Activated T-cell treated with anti-CD3 and anti-CD28 coated beads, Interleukin-2, amount 50 U/mL, for 24 hours (primary cell): ENCODE results near the gene NCK1.
A peak's percentile ranks its signal among the peaks of the same experiment; 100 is the strongest.

ENCODE experiments used
- DNase-seq: peaks from one replicate; pipeline ENCODE4 v3.0.0-alpha.2; 2020
- H3K27ac Mint-ChIP-seq: 2 replicates; pipeline ENCODE4 v1.8.0; 2020; ENCODE audit warnings: mild to moderate bottlenecking, mixed read lengths
- H3K27me3 Mint-ChIP-seq: 2 replicates; pipeline ENCODE4 v1.8.0; 2020; ENCODE audit warnings: mixed read lengths
- H3K36me3 Mint-ChIP-seq: 2 replicates; pipeline ENCODE4 v1.8.0; 2020; ENCODE audit warnings: low read depth, mixed read lengths
- H3K4me1 Mint-ChIP-seq: 2 replicates; pipeline ENCODE4 v1.8.0; 2020; ENCODE audit warnings: low read depth, mixed read lengths
- H3K4me3 Mint-ChIP-seq: 2 replicates; pipeline ENCODE4 v1.8.0; 2020; ENCODE audit warnings: mild to moderate bottlenecking, moderate library complexity, mixed read lengths
- H3K9me3 Mint-ChIP-seq: 2 replicates; pipeline ENCODE4 v1.8.0; 2020; ENCODE audit warnings: mixed read lengths

The NCK1 gene

DNA sequence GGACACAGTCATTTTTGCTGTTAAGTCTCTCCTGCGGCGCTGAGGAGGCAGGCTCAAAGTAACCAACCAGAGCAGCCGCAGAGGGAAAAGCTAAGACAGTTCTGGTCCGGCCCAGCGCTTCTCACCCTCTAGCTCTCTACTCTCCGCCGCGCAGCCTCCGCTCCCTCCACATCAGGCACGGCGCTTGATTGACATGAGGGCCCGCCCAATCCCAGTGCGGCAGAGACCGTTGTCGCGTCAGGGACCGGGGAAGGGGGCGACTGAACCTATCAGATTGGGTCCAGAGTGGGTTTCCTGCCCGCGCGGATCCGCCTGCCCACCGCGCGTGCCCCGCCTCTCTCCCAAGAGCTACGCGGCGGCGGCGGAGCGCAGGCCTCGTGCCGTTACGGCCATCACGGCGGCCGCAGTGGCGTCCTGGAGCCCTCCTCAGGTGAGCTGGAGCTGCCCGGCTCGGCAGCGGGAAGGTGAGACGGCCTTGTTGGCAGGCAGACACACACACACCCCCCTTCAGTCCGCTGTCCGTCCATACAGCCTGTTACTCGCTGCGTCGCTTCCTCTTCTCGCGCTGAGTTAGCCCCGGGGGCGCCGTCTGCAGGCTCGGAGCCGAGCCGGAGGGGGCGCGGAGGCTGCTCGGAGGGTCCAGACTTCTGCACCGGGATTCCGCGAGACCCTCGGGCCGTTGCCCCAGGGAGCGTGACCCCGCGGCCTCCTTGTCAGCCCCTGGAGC, at the start of gene NCK1:
TSS of gene NCK1 (plus strand) at position 319 of the 727 bp plus-strand sequence. CDS start 65,794 bp downstream, outside the sequence.
- Mint-ChIP-seq H3K9me3 (peaks cover 2% of the 10 kb centered on the region), H3K4me3 (peak within 1 kb of the TSS; percentile 86), H3K36me3 (peaks cover 54% of the 10 kb centered on the region), H3K27ac (peak within 1 kb of the TSS; percentile 95), H3K4me1 (peaks cover 53% of the 10 kb centered on the region), H3K27me3 (no peaks in the 10 kb centered on the region)
- peak; percentile 98 for DNase-seq

DNA sequence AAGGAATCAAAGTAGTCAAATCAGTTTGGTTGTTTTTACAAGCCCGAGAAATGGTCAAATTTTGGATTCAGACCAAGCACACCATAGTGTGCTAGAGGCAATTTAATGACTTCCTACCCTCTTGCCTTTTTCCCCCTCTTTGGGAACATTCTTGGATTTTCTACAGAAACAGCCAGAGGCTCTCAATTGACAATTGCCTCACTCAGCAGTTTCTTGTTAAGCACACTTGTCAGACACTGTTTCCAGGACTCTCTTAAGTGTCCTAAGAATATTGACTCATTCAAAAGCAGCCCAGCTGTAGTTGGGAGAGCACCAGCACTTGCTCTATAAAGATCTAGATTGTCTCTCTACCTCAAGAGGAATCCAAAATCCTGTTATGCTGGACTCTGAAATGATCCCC, 44.6 kb upstream of the NCK1 start:
- Mint-ChIP-seq H3K4me1 (peaks cover 23% of the 10 kb centered on the region), H3K36me3 (no peaks in the 10 kb centered on the region)

DNA sequence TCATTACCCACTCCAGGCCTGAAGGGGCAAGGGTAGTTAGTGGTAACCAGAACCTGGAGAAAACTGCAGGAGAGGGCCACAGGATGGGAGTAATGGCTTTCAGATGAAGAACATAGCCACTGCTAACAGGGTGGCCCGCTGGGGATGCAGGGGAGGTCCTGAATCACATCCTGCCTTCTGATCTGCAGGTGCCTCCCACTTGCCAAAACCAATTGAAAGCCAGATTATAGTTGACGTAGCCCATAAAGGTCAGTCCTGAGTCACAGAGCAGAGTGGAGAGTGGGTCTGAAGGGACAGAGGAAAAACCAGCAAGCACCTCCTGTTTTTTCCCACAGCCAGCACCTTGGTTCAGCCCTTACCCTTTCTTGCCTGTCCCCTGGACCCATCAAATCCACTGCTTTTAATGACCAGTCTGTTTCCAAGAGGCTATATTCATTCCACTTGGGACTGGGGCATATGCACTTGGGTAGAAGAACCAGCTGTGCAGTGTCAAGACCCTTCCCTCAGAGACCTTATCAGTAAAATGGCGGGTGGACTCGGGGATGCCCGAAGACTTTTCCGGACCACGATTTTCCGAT, 43.7 kb upstream of the NCK1 start:
- H3K36me3 Mint-ChIP-seq = no peaks in the 10 kb centered on the region
- H3K27me3 Mint-ChIP-seq = peaks cover 55% of the 10 kb centered on the region
- no peaks in the 10 kb centered on the region for H3K9me3 Mint-ChIP-seq
- DNase-seq = peak; percentile 48
- H3K27ac Mint-ChIP-seq = peak overlapping the region; percentile 83
- peak overlapping the region; percentile 82 for H3K4me3 Mint-ChIP-seq
- H3K4me1 Mint-ChIP-seq = peaks cover 23% of the 10 kb centered on the region

More for the DNA sequence above, 44.6 kb upstream of the NCK1 start:
- no peak for DNase-seq
- Mint-ChIP-seq H3K27me3 (peaks cover 48% of the 10 kb centered on the region), H3K9me3 (no peaks in the 10 kb centered on the region), H3K4me3 (no peak overlapping the region), H3K27ac (no peak overlapping the region)

DNA sequence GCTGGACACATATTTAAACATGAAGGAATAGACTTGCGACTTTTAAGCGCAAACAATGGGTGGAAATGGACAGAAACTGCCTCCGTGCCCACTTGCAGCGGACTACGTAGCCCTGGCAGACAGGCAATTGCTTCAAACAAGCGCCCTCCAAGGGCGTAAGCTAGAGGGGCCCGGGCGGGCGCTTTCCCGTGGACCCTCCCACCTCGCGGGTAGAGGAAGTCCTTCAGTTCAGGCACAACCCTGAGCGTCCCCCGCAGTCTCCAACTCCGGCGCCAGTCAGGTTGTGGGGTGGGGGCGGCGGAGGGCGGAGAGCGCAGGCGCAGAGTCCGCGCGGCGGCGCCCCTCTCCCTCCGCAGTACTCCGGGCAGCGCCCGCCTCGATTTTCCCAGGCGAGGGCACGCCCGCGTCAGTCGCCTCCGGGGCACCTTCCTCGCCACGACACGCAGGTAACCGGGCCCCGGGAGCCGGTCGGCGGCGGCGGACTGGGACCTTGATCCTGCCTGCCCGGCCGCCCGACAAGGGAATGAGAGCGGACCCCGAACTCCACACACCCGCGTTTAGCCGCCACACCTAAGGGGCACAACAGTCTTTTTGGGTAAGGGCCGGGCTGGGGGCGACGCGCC, 43.1 kb upstream of the NCK1 start, which contains the start of gene SLC35G2:
TSS of gene SLC35G2 (plus strand) at position 358 of the 623 bp plus-strand sequence. CDS start 35,335 bp downstream, outside the sequence.
- H3K4me1 Mint-ChIP-seq = peaks cover 23% of the 10 kb centered on the region

DNA sequence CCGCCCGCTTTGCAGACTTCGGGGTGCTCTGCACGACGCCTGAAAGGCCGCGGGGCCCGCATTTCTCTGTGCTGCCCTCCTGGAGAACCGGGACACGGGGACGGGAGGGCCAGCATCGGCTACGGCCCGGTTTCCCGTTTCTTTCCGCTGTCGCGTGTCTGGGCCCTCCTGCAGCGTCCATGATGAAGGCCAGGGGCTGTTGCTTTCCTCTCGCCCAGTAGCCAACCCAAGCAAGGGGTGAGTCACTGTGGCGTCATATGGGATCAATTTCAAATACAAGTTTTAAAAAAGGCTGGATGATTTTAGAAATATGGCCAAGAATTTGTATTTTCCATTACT, 42.6 kb upstream of the NCK1 start:
- DNase-seq = peak; percentile 53
- H3K4me1 Mint-ChIP-seq = peaks cover 23% of the 10 kb centered on the region
- peaks cover 7% of the 10 kb centered on the region for H3K9me3 Mint-ChIP-seq
- peaks cover 60% of the 10 kb centered on the region for H3K27me3 Mint-ChIP-seq
- H3K36me3 Mint-ChIP-seq = no peaks in the 10 kb centered on the region
- H3K4me3 Mint-ChIP-seq = peak overlapping the region; percentile 82
- peak overlapping the region; percentile 79 for H3K27ac Mint-ChIP-seq

More for the DNA sequence above, 43.1 kb upstream of the NCK1 start, which contains the start of gene SLC35G2:
- Mint-ChIP-seq H3K4me3 (peak within 1 kb of the TSS; percentile 82), H3K27ac (peak within 1 kb of the TSS; percentile 83), H3K9me3 (peaks cover 2% of the 10 kb centered on the region), H3K36me3 (no peaks in the 10 kb centered on the region), H3K27me3 (peaks cover 57% of the 10 kb centered on the region)
- peak; percentile 59 for DNase-seq

DNA sequence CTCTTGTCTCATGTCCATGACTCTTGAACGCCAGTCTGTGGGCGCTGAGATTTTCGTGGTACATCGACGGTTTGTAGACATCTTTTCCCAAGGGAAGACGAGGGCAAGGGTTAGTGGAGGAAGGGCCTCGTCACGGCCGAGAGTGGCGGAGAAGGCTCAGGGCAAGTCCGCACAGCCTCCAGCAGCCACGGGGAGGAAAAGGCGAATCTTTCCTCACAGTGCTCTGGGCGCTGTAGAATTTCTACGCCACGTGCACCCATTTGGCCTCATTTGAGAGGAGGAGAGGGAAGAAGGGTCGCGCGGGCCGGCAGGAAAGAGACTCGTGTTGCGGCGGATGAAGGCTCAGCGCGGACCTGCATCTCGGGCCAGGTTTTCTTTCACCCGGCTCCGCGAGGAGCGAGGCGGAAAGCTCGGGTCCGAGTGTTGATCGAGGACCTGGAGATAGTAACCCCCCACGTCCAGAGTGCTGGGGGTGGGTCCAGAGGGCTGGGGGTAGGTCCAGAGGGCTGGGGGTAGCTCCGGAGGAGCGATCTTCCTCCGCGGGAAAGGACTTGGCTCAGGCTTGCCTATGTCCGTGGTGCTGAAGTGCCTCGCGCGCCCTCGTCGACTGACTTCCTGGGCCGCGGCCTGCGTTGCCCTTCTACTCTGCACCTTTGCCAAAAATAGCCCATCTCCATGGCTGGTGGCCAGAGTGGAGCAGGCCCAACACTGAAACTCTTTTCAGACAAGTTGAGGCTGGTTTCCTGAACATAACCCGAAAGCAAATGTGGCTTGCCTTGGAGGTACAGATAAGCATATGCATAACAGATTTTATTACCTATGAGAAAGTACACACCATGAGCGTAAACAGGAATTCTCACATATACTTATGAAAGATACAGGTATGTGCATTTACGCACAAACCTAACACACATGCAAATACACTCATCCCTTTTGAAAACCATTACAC, 42.0 kb upstream of the NCK1 start:
- H3K27ac Mint-ChIP-seq = peak overlapping the region; percentile 79
- peak; percentile 57 for DNase-seq

DNA sequence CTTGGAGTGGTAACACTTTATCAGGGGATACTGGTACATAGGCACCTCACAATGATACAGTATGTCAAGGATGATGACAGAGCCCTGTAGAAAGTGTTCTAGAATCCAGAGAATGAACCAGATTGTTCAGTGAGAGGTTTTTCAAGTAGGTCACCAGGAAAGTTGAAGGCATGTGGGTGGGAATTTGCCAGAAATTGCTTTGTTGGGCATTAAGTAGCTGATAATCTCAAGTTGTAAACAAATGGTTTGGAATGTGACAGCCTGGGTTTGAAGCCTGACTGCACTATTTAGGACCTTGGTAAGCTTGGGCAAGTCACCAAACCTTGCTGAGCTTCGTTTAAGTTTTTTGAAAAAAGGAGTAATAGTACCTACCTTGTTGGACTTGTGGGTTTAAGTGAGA, 30.5 kb upstream of the NCK1 start:
- Mint-ChIP-seq H3K4me1 (no peaks in the 10 kb centered on the region), H3K9me3 (peaks cover 3% of the 10 kb centered on the region), H3K27me3 (peaks cover 47% of the 10 kb centered on the region), H3K36me3 (peaks cover 3% of the 10 kb centered on the region), H3K27ac (no peak overlapping the region), H3K4me3 (no peak overlapping the region)
- no peak for DNase-seq

More for the DNA sequence above, 42.0 kb upstream of the NCK1 start:
- Mint-ChIP-seq H3K4me3 (peak overlapping the region; percentile 82), H3K36me3 (no peaks in the 10 kb centered on the region), H3K27me3 (peaks cover 64% of the 10 kb centered on the region), H3K4me1 (peaks cover 23% of the 10 kb centered on the region), H3K9me3 (peaks cover 8% of the 10 kb centered on the region)

DNA sequence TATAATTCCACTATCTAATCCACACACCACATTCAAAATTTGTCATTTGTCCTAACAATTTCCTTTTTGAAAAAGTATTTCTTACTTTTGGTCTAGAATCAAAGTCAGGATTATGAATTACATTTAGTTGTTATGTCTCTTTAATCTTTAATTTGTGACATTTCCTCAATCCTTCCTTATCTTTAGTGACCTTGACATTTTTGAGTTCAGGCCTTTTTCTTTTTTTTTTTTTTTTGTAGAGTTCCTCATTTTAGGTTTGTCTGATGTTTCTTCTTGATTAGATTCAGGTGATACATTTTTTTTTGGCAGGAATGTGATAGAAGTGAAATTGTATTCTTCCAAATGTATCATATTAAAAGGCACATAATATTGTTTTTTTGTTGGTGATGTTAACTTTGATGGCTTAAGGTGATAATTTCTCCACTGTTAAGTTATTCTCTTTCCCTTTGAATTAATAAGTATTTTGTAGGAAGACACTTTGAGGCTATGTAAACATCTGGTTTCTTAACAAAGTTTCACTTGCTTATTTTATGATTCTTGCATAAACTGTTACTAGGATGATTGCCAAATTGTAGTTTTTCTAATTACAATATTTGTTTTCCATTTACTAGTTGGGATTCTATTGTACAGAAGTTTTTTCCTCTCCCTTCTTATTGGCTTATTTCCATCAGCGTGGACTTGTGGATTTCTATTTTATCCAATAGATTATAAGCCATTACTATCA, 26.8 kb upstream of the NCK1 start:
- Mint-ChIP-seq H3K4me3 (no peak overlapping the region), H3K36me3 (peaks cover 10% of the 10 kb centered on the region), H3K9me3 (no peaks in the 10 kb centered on the region), H3K4me1 (peaks cover 18% of the 10 kb centered on the region), H3K27ac (no peak overlapping the region), H3K27me3 (peaks cover 25% of the 10 kb centered on the region)
- DNase-seq = no peak

DNA sequence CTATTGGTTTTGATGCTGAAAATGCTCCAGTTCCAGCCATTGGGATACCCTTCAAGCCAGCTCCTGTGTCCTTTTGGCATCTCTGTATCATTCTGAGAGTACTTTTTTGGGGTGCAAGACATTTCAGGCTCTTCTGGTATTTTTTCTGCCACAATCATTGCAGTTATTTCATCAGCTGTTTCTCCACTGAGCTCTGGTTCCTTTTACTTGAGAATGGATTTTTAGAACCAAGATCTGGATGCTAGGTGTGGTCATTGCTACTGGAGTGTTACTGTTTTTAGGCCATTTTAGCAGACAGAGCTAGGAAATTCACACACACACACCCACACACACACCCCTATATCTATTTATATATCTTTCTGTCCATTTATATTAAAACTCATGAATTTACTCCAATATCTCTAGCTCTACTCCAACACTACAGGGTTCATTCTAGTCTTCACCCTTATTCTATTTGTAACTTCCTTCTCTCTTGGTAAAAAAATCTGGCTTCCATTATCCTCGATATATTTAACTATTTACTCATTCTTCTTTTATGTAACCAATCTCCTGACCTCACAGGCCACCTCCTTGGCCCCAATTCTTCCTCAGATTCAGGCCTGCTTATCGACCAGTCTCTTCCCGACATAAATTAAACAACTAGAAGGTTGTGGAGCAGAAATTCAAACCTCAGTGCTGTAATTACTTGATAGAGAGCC, 26.0 kb upstream of the NCK1 start:
- peaks cover 10% of the 10 kb centered on the region for H3K36me3 Mint-ChIP-seq
- DNase-seq = no peak
- peaks cover 18% of the 10 kb centered on the region for H3K4me1 Mint-ChIP-seq
- no peak overlapping the region for H3K4me3 Mint-ChIP-seq
- peaks cover 19% of the 10 kb centered on the region for H3K27me3 Mint-ChIP-seq
- H3K9me3 Mint-ChIP-seq = no peaks in the 10 kb centered on the region
- H3K27ac Mint-ChIP-seq = no peak overlapping the region

DNA sequence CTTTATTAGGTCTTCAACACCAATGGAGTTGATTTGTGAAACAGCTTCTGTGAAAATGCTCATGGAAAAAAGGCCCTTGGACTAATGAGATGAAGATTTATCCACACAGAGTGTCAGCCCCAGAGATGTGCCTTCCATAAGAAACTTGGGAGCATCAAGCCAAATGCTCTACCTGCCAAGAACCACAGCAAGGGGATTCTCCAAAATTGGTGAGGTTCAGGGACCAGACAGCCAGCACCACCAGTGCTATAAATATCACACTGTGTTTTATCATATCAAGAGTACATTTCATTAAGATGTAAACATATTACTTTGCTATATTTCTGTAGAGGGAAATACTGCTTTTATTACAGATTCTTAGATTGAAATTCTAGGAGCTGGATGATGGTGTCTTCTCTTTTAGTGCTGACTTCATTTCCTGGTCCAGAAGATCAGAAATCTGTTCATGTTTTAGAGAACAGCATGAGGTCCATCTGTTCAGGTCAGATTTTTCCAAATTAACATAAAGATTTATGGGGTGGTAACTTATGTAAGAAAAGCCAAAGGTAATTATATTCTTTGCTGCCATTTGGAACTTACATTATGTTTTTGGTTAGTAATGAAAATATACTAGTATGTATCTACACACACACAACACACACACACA, 25.4 kb upstream of the NCK1 start:
- Mint-ChIP-seq H3K9me3 (no peaks in the 10 kb centered on the region), H3K36me3 (peaks cover 10% of the 10 kb centered on the region), H3K4me3 (no peak overlapping the region), H3K27ac (no peak overlapping the region), H3K4me1 (peaks cover 18% of the 10 kb centered on the region), H3K27me3 (peaks cover 13% of the 10 kb centered on the region)
- no peak for DNase-seq

DNA sequence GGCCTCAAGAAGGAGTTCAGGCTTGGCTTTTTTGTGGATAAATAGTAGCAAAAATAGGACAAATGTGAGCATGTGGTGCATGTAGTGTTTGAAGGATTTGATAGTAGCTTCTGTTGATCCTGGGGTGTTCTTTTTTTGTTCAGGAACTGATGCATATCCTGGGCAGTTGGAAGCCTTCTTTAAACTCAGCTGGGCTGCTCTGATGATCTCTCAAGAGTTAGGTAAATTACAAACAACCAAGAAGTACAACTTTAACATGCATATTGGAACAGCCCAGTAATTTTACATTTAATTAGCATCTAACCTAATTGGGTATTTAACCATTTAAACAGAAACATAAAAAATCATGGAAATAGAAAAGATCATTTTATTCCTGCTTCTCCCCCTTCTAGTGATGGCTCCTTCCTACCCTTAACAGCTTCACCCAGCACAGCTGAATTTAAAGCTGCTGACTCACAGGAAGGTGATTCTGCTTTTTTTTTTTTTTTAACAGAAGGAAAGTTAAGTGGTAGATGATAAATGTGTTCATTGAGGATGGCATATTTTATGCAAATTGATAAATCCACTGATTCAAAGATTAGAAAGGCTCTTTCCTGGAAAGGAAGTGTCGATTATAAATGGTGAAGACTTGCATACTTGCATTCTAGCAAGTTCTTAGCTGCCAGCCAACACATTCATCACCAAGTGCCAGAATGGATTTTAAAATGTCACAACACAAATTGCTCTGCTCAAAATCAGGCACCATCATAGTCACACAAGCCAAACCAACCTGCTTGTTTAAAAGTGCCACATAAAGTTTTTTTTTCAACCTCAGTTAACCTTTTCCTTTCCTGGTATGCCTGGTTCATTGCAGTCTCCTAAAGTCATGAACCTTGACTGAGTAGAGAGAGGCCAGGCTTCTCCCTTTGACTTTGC, 23.1 kb upstream of the NCK1 start:
- Mint-ChIP-seq H3K27me3 (no peaks in the 10 kb centered on the region), H3K9me3 (no peaks in the 10 kb centered on the region), H3K4me1 (peaks cover 18% of the 10 kb centered on the region), H3K36me3 (peaks cover 23% of the 10 kb centered on the region), H3K4me3 (no peak overlapping the region), H3K27ac (peak overlapping the region; percentile 76)
- no peak for DNase-seq

DNA sequence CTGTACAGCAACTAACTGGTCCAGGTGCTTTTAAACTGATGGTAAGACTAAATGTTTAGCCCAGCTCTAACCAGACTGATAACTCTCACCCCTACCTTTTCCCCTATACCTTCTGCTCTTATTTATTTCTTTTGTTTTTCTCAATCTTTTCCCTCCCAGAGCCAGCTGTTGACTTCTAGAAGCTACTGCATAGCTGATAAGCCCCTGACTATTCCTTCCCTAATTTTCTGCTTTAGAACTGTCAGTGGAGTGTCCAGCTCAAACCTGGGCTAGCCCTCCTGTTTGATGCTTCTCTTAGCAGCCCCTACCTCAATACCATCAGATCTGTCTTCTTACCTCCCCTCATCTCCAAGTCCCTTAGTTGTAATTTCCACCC, 22.5 kb upstream of the NCK1 start:
- Mint-ChIP-seq H3K4me1 (peaks cover 18% of the 10 kb centered on the region), H3K36me3 (peaks cover 25% of the 10 kb centered on the region), H3K27me3 (no peaks in the 10 kb centered on the region), H3K9me3 (no peaks in the 10 kb centered on the region), H3K4me3 (no peak overlapping the region), H3K27ac (peak overlapping the region; percentile 76)
- DNase-seq = no peak
